HG03558 (cell line): ENCODE results near the gene ANKRD11.

ENCODE experiments used
- ATAC-seq: cut with Tn5 transposase; IDR thresholded peaks from one replicate; pipeline ENCODE4 v1.9.1; 2021; ENCODE audit warnings: moderate number of reproducible peaks; ENCODE audit not compliant: unreplicated experiment; ENCODE audit errors: extremely low read depth

ANKRD11 gene

GRCh38 chr16:89322321-89323119, 167.8 kb downstream of the ANKRD11 start:
- no peak for ATAC-seq

DNA sequence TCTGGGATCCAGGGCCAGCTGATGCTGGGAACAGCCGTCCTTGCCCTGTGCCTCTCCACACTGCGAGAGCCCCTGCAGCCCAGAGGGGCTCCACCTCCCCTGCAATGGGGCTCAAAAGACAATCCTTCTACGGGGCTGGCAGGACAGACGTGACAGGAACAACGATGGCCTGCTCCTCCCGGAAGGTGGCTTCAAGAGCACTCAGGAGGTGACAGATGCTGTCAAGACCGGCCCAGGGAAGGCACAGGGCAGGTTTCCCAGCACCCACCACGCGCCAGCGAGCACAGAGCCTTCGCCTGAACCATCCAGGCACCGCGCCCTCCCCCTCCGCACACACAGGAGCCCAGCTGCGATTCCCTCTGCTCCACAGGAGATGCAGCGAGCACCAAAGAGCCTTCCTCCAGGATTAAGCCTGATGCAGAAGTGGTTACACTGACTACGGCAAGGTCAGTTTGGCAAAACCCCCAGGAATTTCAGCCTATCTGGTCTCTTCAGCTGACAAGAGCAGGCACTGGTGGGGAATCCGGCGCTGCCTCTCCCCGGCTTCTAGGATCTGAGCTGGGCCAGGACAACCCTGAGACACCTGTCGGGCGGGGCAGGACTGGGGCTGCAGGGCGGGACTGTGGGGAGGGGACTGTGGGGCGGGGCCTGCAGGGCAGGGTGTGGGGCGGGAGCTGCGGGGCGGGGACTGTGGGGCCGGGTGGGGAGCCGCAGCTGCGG, 169.4 kb downstream of the ANKRD11 start:
- no peak for ATAC-seq

GRCh38 chr16:89319886-89320781, 170.2 kb downstream of the ANKRD11 start:
- no peak for ATAC-seq

DNA sequence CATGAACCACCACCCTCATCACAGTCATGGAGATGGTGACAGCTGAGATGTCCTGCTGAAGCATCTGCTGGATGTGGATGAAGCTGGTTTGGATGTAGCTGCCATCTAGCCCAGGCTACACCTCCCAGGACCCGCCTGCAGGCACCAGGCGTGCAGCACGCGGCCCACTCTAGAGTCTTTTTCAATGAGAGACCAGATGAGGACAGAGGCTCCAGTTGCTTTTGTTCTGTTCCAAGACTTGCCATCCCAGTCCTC, 170.8 kb downstream of the ANKRD11 start:
- no peak for ATAC-seq

DNA sequence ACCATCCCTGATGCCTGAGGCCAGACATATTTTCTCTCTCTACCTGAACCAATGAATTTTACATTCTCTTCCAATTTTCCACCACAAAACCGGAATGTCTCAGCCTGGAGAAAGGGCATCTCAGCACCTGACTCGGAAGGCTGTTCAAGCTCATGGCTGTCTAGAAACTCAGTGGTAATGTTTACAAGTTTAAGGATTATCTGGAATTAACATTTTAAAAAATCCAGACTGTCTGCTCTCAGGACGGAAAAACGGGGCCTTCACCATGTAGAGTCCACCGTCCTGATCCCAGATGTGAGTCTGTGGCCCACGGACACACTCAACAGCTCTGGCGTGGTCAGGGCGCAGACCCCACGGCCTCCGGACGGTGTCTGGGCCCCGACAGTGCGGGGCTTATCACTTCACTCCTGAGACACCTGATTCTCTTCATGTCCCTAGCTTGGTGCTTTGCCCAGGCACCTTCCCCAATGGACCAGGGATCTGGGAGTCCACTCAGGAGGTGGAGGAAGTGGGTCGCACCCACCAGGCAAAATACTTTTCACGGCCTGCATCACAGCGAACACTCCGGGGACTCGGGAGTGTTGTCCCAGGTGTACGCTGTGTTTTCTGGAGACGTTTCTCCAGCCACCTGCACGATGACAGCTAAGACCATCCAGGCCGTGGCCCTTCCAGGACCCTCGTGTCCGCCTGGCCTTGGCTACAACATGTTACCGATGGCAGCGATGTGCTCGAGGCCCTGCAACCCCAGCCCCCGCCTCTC, 171.3 kb downstream of the ANKRD11 start:
- no peak for ATAC-seq

DNA sequence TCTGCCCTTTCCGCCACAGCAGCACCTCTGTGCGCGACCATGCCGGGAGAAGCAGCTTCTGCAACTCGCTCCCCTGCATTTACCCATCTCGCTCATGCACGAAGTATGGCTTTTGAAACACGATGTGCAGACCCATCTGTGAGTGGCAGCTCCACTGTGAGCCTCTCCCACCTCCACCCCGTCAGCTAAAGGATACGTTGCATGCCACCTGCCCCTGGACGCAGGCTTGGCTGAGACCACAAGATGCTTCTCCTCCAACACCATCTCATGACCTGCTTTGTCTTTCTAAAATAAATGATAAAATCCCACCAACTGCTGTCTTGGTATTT, 172.0 kb downstream of the ANKRD11 start:
- ATAC-seq: no peak

DNA sequence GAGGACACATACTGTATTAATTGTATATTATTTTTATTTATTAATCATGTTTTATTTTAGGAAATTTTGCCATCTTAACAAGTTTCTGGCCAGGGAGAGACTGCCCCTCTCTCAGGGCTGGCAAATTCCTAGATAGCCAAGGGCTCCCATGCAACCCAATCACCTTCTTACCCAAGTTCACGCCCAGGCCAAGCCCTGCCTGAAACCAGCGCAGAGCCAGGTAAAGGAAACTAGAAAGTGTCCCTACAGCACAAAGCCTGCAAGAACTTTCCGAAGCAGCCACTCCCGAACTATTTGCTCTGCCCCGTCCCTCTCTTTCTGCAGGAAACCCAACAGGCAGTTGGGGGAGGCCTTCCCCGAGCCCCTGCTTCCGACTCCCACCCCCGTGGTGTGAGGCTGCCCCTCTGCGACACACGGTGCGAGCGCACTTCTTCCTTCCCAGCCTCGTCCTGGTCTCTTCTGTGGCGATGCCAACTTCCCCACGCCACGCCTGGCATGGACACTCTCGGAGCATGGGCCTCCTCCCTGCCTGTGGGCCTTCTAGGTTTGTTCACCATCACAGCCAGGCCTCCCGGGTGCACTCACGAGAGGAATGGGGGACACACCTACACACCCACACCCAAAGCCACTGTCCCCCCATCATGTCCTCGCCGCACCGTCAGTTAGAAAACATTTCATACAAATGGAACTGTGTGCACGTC, 172.5 kb downstream of the ANKRD11 start:
- no peak for ATAC-seq

DNA sequence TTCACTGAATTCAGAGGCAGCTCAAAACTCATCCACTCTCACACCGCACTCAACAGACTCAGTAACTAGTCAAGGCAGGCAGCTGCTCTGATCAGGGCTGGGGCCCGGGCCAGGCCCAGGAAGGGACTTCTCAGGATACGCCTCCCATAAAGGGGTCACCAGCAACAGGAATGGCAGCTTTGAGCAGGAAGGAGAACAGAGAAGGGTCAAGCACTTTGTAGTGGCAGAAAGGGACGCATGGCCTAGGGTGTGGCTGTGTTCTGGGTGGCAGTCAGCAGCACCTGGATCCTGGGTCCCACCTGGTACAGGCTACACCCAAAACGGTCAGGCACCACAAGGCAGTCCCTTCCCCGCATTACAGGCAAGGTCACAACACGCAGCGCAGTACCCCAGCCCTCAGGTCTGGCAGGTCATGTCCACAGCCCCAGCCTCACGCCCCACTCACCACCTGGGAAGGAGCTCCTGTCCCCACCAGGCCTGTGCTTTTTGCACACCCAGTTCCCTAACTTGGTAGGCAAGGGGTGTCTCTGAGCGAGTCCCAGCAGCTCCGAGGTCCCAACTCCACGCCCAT, 173.2 kb downstream of the ANKRD11 start:
- ATAC-seq: no peak

- ATAC-seq: no peak
These were observed 173.7 kb downstream of the ANKRD11 start for GRCh38 chr16:89316701-89317100.

GRCh38 chr16:89315791-89316581, 174.4 kb downstream of the ANKRD11 start:
- no peak for ATAC-seq

DNA sequence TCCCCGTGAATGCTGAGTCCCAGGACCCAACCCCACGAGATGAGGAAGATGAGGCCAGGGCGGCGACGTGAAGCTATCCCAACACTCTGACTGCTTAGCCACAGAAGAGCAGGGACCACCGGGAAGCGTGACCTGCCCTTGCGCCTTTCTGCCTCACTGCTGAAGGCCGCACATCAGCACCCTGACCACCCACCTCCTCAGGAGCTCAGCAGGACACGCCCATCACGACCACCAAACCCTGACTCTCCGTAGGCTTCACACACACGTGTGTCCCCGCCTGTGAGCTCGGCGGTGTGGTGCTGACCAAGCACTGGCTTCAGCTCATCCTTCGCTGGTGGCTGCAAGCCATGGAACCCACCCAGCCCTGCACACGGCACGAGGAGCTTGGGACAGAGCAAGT, 175.1 kb downstream of the ANKRD11 start:
- ATAC-seq: no peak

DNA sequence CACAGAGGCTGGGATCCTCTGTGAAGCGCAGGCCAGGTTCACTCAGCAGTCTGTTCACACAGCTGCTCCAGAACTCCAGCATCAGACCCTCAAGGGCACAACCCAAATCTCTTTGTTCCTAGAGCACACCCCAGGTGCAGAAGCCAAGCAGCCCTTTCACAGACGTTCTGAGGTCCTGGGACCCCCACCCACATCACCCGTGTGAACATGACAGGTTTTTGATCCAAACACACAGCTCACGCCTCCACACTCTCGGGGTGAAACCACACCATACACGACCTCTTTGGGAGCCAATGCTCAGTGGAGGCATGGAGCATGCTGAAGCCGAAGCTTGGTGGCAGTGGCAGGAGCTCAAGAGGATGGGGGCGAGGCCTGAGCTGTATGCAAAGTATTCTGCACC, 175.5 kb downstream of the ANKRD11 start:
- no peak for ATAC-seq

- ATAC-seq: no peak
These were observed 176.0 kb downstream of the ANKRD11 start for GRCh38 chr16:89314357-89314756.

GRCh38 chr16:89313583-89313982, 176.8 kb downstream of the ANKRD11 start:
- ATAC-seq: no peak

DNA sequence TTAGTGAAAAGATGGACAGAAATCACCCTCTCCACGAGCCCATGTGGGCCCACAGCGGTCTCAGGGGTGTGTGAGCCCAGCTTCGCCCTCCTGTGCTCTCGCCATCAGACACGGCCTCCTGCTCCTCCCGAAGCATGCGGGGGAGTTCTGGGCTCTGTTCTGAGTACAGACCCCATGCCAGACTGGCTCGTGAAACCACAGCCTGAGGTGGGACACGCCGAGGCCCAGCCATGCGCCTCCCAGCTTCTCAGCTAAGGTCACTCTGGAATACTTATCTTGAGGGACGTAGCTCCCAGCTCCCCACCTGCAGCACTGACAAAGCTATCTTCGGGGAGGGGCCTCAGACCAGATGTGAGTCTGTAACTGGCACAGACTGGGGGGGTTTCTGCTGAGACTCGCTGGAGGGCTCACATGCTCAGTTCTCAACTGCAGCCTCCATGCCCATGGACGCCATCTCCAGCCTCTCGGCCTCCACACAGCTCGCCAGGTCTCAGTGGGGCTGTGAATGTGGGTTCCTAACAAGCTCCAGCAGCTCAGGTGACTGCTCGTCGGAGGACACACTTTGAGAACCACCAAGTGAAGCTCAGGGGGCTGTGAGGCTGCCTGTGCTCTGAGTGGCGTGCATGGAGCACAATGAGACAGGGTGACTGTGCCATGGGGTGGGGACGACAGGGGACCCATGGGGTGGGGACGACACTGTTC, 177.6 kb downstream of the ANKRD11 start:
- no peak for ATAC-seq

DNA sequence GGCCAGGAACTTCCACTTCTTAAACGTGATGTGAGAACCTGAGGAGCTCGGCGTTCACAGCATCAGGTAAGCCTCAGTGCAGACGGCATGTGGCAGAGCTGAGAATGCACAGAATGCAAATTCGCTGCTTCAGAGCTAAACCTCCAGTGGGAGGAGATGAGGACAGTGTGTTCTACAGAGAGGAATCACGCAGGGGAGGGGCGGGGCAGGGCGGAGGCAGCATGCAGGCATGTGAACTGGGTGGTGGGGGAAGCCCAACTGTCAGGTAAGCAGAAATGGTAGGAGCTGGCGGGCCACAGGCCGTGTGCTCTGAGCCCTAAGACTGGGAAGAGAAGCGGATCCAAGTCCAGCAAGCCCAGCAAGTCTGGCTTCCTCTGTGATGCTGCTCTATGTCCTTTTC, 178.2 kb downstream of the ANKRD11 start:
- no peak for ATAC-seq

GRCh38 chr16:89311636-89312035, 178.7 kb downstream of the ANKRD11 start:
- no peak for ATAC-seq

DNA sequence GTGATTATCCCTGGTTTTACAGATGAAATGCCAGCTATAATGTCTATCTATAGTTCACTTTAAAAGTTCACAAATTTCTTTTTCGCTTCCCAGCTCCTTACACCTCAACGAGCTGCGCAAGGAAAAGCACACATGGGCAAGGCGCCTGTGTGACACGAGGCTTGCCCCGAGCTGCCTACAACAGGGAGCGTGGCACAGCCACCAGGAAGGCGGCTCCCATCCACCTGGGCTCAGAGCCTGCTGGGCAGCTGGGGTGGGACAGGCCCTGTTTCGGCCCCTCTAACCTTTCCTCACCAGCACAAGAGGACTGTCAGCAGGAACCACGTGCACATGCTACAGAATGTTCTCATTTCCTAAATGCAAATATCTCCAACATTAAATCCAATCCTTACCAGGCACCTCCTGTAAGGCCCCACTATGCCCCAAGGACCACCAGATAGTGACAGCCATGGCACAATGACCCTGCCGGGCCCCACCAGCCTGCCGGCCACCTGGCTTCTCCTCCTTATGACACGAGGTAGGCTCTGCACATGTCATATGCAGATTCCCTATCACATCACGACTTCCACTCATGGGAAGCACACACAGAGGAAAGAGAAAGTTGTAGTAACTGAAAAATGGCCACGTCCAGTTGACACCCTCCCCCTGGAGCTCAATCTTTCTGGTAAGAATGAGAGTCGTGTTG, 180.8 kb downstream of the ANKRD11 start:
- ATAC-seq: no peak
